OCI-LY1 (cell line): Measurements from ENCODE around the gene ATL1.
"Not testable (repeated sequence)": the region's sequence is repeated elsewhere in the genome, so short reads cannot be mapped to it uniquely, and the experiment has no call there.

Experiments used
- H2AFZ ChIP-seq: fragments of 200-600 bp; sonication (generic), shearing (Covaris generic); 2 replicates; pipeline ENCODE4 v1.6.0; 2014; ENCODE audit warnings: antibody characterized with exemption, mild to moderate bottlenecking, low read length
- H3F3A ChIP-seq: fragments of 200-600 bp; sonication (generic), shearing (Covaris generic); 2 replicates; pipeline ENCODE4 v1.6.0; 2014; ENCODE audit warnings: mild to moderate bottlenecking, antibody characterized with exemption, low read length, moderate library complexity; ENCODE audit not compliant: insufficient read depth
- H3K27ac ChIP-seq: fragments of 200-600 bp; sonication (generic); 2 replicates; pipeline ENCODE4 v1.5.1; 2014; ENCODE audit warnings: low read length, mixed run types, mild to moderate bottlenecking, low read depth; ENCODE audit not compliant: poor library complexity, severe bottlenecking
- H3K27me3 ChIP-seq: fragments of 200-600 bp; sonication (generic); 2 replicates; pipeline ENCODE4 v1.6.0; 2014; ENCODE audit warnings: antibody characterized with exemption, mild to moderate bottlenecking, low read length, moderate library complexity; ENCODE audit not compliant: insufficient read depth
- H3K36me3 ChIP-seq: fragments of 200-600 bp; sonication (generic); 2 replicates; pipeline ENCODE4 v1.6.1; 2014; ENCODE audit warnings: mild to moderate bottlenecking, antibody characterized with exemption, low read length, moderate library complexity, mixed read lengths; ENCODE audit not compliant: insufficient read depth
- H3K4me1 ChIP-seq: fragments of 200-600 bp; sonication (generic); 2 replicates; pipeline ENCODE4 v1.5.1; 2014; ENCODE audit warnings: mild to moderate bottlenecking, low read length, moderate library complexity; ENCODE audit not compliant: insufficient read depth, severe bottlenecking
- H3K4me2 ChIP-seq: fragments of 200-600 bp; sonication (generic), shearing (Covaris generic); 2 replicates; pipeline ENCODE4 v1.6.1; 2014; ENCODE audit warnings: low read length
- H3K4me3 ChIP-seq: fragments of 200-600 bp; sonication (generic); 2 replicates; pipeline ENCODE4 v1.5.1; 2014; ENCODE audit warnings: low read length, low read depth, mild to moderate bottlenecking, mixed read lengths; ENCODE audit not compliant: poor library complexity, severe bottlenecking
- H3K79me2 ChIP-seq: fragments of 200-600 bp; shearing (Covaris generic); 2 replicates; pipeline ENCODE4 v1.6.1; 2016; ENCODE audit warnings: mixed run types, low read length, mixed read lengths; ENCODE audit not compliant: insufficient read depth
- H3K9ac ChIP-seq: fragments of 200-600 bp; sonication (generic), shearing (Covaris generic); 2 replicates; pipeline ENCODE4 v1.6.1; 2014; ENCODE audit warnings: mild to moderate bottlenecking, low read length, mixed read lengths
- H3K9me2 ChIP-seq: fragments of 200-600 bp; sonication (generic), shearing (Covaris generic); 2 replicates; pipeline ENCODE4 v1.6.1; 2014; ENCODE audit warnings: low read depth, mild to moderate bottlenecking, low read length, mixed read lengths
- H3K9me3 ChIP-seq: fragments of 200-600 bp; shearing (Covaris generic); 2 replicates; pipeline ENCODE4 v1.6.1; 2014; ENCODE audit warnings: low read length, mixed read lengths
- H4K20me1 ChIP-seq: fragments of 200-600 bp; sonication (generic), shearing (Covaris generic); 2 replicates; pipeline ENCODE4 v1.6.0; 2016; ENCODE audit warnings: mild to moderate bottlenecking, low read length; ENCODE audit not compliant: insufficient read depth
- CTCF ChIP-seq: fragments of 200-600 bp; sonication (generic), shearing (Covaris generic); IDR thresholded peaks from 2 replicates; pipeline ENCODE4 v1.5.1; 2017; ENCODE audit warnings: mild to moderate bottlenecking, antibody characterized with exemption, low read length, moderate library complexity, mixed read lengths
- EZH2 ChIP-seq: fragments of 200-600 bp; sonication (generic), shearing (Covaris generic); IDR thresholded peaks from 2 replicates; pipeline ENCODE4 v1.8.0; 2017; ENCODE audit warnings: borderline replicate concordance, mixed run types, mild to moderate bottlenecking, antibody characterized with exemption, low read length, moderate library complexity, mixed read lengths

ATL1 gene

GRCh38 chr14:50534997-50535396, 24.9 kb upstream of the ATL1 start:
- Histone ChIP-seq H3K4me3 (no peak overlapping the region), H3K27ac (no peak overlapping the region), H4K20me1 (no peaks in the 10 kb centered on the region), H3K9ac (no peak overlapping the region), H3F3A (no peaks in the 10 kb centered on the region), H3K9me3 (no peaks in the 10 kb centered on the region), H3K4me2 (no peak overlapping the region), H3K27me3 (no peaks in the 10 kb centered on the region), H3K79me2 (peaks cover 21% of the 10 kb centered on the region), H3K9me2 (no peaks in the 10 kb centered on the region), H3K36me3 (peaks cover 5% of the 10 kb centered on the region; the same call in 1 of the 2 replicates), H2AFZ (no peak overlapping the region), H3K4me1 (peaks cover 32% of the 10 kb centered on the region)
- TF ChIP-seq CTCF (no peak), EZH2 (no peak)

- not testable (repeated sequence) for H3K4me3 ChIP-seq, H3K9me2 ChIP-seq, H3F3A ChIP-seq, H3K9ac ChIP-seq, H3K4me2 ChIP-seq, H3K27ac ChIP-seq, H3K36me3 ChIP-seq, H2AFZ ChIP-seq, H3K79me2 ChIP-seq, H3K27me3 ChIP-seq, H4K20me1 ChIP-seq, H3K9me3 ChIP-seq
- H3K4me1 ChIP-seq = peaks cover 23% of the 10 kb centered on the region
Observed at GRCh38 chr14:50538034-50538433, 21.9 kb upstream of the ATL1 start.

GRCh38 chr14:50539051-50539450, 20.9 kb upstream of the ATL1 start:
- H3K9me3 ChIP-seq = no peaks in the 10 kb centered on the region
- no peaks in the 10 kb centered on the region for H3K79me2 ChIP-seq
- H4K20me1 ChIP-seq = no peaks in the 10 kb centered on the region
- no peaks in the 10 kb centered on the region for H3K9me2 ChIP-seq
- H3K9ac ChIP-seq = no peak overlapping the region
- H2AFZ ChIP-seq = no peak overlapping the region
- H3K4me1 ChIP-seq = peaks cover 15% of the 10 kb centered on the region
- no peak for TF ChIP-seq CTCF
- no peak for TF ChIP-seq EZH2
- no peaks in the 10 kb centered on the region for H3K27me3 ChIP-seq
- H3K4me3 ChIP-seq = no peak overlapping the region
- no peaks in the 10 kb centered on the region for H3K36me3 ChIP-seq
- H3K27ac ChIP-seq = no peak overlapping the region
- no peak overlapping the region for H3K4me2 ChIP-seq
- no peaks in the 10 kb centered on the region for H3F3A ChIP-seq

GRCh38 chr14:50541159-50541567, 18.8 kb upstream of the ATL1 start:
- H3K4me2 ChIP-seq = no peak overlapping the region

More at GRCh38 chr14:50541159-50541567, 18.8 kb upstream of the ATL1 start:
- TF ChIP-seq CTCF = no peak
- TF ChIP-seq EZH2 = no peak
- Histone ChIP-seq H3K9me2 (no peaks in the 10 kb centered on the region), H2AFZ (no peak overlapping the region), H3K9me3 (no peaks in the 10 kb centered on the region), H3K79me2 (no peaks in the 10 kb centered on the region), H3F3A (no peaks in the 10 kb centered on the region), H3K4me1 (peaks cover 9% of the 10 kb centered on the region), H3K9ac (no peak overlapping the region), H3K27ac (no peak overlapping the region), H3K4me3 (no peak overlapping the region), H4K20me1 (no peaks in the 10 kb centered on the region), H3K36me3 (no peaks in the 10 kb centered on the region), H3K27me3 (no peaks in the 10 kb centered on the region)
